Glomerular endothelial cell (primary cell): ENCODE results near the gene ASTN2. TPM values are rescaled to one million over a fixed set of nuclear protein-coding genes. Genes with fewer than 3 reads are reported as not detected.

Experiments used
- DNase-seq: peaks from one replicate; pipeline ENCODE4 v3.0.0-alpha.2; 2011; ENCODE audit warnings: low read depth, low spot score; ENCODE audit errors: extremely low read depth
- total RNA-seq: library from RNA; depleted of rRNA; stranded (reverse); fragments of >200 nt; gene quantifications from 2 replicates; pipeline ENCODE4 v1.2.3, GENCODE V29; 2015

Gene ASTN2
- total RNA-seq, 1 donor from 2014 or later = 3.8 TPM

DNA sequence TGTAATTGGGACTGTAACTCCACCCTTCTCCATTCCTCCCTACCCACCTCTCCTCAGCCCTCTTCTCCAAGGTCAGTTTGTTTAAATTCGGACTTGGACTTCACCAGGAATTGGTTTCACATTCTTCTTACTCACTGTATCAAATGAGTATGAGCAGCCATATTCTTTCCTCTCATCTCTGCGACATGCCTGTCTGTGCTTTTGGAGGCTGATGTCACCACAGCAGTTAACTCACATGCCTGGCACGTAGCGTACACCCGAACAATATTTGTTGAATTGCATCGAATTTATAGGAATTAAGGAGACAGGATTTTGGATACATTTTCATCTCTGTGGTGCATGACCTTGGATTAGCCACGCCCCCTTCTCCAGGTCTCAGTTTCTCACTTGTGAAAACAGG lies 291.1 kb downstream of the ASTN2 start:
- DNase-seq = no peak

DNA sequence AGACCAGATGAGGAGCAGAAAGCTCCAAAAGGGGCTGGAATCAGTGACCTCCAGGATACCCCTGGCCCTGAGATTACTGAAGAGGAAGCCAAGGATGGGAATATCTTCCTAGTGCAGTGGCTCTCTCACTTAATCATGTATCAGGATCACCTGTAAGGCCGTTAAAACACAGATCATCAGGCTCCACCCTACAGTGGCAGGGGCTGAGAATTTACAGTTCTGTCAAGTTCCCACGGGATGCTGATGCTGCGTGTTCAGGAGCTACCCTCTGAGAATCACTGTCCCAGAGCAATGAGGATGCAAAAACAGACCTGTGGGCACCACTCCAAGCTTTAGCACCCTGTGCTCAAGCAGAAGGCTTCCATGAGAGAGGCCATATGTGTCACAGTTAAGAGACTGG lies 291.9 kb downstream of the ASTN2 start:
- DNase-seq = no peak

DNA sequence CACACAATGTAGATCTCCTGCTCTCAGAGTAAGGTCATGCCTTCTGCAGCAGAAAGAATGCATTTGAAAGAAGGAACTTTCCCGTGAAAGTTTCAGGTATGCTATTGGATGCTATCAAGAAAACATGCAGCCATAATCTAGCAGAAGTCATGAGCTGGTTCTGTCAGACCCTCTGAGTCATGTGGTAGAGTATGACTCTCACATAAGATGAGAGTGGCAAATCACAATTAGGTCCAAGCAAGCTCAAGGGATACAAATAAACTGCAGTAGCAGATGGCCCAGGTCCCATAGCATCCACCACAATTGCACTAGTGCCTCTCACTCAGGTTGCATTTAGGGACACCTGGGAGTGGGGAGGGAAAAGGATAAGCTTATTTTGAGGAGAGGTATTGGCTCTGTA lies 292.8 kb downstream of the ASTN2 start:
- no peak for DNase-seq

DNA sequence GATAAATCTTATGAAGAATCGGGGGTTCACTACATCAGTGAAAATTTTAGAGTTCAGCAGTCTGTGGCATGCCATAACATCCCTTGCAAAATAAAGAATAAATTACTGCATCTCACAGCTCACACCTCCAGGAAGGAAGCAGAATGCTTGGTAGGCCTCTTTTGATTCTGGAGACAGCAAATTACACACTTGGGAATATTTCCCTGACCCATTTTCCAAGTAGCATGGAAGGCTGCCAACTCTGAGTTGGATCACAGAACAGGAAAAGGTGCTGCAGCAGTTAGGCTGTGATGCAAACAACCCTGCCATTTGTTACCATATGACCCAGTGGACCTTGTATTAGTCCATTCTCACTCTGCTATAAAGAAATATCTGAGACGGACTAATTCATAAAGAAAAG lies 293.5 kb downstream of the ASTN2 start:
- DNase-seq = no peak

DNA sequence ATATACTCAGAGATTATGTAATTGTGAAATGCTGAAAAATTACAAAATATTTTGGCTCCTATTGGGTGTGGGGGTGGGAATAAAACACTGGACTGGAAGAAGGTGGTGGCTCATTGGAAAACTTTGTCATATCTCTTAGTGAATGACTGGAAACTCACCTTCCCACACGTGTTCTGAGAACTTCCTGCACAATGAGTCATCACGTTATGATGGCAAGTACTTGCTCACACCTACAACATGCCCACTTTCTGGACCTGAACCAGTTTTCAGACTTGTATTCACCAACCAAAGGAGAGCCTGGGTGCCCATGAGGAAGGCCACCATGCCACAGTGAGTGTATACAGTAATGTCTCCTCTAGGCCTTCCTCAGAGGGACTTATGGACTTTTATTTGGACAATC lies 294.8 kb downstream of the ASTN2 start:
- DNase-seq = no peak

DNA sequence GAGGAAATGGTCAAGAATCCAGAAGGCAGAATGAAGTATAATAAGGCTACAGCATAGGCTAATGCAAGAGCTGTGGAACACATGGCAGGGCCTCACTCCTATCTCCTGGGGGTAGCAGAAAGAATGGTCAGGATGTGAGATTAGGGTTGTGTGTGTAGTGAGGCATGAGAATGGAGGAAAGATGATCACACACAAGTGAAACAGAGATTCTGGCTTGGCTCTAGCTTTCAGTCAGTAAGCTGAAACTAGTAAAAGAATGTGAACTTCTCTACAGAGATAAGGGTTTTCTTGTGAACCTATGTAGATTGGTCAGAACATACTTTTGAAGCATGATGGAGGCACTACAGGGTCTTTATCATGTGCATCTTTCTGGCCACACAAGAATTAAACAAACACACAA lies 298.8 kb downstream of the ASTN2 start:
- DNase-seq = no peak

DNA sequence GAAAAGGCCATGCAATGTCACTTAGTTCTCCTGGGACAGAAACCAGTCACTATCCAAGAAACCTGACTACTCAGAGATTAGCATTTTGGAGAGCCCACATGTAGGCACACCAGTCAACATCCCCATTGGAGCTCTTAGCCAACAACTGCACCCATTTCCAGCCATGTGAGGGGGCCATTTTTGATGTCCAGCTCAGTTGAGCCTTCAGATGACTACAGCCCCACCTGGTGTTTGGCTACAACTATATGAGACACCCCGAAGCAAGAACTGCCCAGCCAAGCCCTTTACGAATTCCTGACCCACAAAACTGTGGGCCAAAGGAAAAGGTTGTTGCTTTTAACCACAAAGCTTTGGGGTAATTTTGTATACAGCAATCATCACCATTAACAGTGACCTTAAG lies 300.1 kb downstream of the ASTN2 start:
- DNase-seq = no peak

DNA sequence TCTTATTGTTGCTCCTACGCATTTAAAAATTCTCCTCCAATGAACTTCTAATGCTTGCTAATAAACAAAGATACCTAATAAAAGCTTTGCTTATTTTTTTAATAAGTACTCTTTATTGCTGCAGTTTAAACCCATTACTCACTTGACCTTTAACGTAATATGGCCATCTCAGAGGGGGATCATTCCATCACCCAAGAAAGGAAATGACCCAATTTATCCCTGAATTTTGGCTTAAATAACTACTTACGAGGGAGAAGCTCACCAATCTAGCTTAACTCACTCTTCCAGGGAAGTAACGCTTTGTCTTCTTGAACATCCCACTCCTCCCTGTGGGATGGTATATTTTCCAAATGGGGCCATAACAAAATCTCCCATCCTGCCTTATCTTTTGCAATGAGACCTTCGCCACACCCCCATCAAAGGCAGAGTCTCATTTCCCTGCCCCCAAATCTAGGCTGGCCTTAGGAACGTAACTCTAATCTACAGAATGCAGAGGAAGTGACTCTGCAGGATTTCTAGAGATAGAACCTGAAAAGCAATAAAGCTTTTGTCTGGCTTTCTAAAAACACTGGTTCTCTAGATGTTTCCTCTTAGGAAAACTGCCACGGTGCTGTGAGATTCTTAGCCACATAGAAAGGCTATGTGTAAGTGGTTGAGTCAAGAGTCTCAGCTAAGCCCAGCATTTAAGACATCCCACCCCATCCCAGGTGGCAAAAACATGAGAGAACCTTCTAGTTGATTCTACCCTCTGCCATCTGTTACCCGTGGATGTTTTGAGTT lies 310.0 kb downstream of the ASTN2 start:
- DNase-seq = no peak

DNA sequence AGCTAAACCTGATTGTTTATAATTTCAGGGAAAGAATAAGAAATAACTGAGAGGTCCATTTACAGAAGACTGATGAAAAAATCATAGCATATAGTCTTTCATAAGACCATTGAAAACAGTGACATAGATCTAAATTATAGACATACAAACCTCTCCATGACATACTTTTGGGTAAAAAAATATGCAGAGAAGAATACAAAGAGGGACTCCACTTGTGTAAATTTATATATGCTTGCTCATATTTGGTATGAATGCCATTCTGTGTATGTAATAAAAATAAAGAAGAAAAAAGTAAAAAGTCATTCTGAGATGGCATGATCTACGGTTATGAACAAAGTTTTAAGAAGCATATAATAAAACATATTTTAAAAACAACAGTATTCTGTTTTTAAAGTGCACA lies 310.7 kb downstream of the ASTN2 start:
- DNase-seq = no peak

DNA sequence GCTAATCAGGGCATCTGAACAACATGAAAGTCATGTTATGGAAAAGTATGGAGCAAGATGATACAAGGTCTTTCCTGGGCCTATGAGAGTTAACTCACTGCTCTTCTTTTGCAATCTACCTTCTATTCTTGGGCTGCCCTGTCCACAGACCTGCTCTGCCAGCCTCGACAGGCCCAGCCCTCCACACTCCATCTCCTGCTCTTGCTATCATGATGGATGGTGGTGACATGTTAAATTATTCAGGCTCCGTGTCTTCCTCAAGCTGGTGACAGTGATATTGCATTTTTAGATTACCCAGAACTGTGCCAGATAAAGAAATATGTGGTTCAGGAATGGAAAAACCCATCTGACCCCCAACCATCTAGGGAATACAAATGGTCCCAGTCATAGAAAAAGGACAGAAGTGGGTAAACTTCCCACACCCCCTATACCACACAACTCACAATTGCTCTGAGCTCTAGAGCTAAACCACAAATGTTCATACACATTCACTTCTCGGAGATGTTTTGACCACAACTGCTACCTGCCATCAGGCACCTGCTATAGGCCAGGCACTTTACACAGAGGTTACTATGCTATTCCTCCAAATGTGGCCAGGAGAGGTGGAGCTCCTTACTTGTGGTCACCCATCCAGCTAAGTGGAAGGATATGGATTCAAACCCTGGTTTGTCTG lies 311.3 kb downstream of the ASTN2 start:
- DNase-seq = no peak

DNA sequence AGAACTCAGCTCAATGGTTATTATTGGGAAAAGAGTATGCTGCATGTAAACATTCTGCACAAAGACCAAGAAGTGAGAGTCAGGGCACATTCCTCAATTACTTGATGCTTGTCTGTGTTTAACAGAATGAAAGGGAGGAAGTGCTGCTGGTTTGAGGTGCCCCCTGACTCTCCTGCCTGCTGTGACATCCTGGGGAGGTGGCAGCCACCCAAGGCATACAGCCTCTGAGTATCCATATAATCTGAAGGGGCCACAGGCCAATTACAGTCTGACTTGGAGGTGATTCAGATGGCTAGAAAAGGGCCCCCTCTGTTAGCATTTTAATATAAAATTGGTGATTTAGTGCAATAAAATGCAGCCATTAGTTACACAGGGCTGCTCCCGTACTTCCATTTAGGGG lies 313.8 kb downstream of the ASTN2 start:
- no peak for DNase-seq

DNA sequence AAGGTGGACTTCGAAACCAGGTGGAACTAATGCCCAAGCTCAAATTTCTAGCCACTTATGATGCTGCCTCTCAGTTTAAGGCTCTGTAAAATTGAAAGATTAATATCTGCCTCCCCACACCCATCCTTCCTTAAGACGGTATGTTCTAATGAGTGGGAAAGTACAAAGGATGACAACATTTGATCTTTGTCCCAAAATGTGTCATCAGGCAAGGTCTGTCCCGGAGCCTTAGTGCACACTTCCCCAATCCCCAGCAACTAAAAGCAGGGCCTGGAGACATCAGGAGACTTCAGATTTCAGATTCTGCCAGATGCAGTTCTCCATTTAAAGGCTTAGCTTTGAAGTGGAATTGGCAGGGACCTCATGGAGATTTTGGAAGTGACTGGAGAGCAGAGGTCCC lies 316.5 kb downstream of the ASTN2 start:
- no peak for DNase-seq

DNA sequence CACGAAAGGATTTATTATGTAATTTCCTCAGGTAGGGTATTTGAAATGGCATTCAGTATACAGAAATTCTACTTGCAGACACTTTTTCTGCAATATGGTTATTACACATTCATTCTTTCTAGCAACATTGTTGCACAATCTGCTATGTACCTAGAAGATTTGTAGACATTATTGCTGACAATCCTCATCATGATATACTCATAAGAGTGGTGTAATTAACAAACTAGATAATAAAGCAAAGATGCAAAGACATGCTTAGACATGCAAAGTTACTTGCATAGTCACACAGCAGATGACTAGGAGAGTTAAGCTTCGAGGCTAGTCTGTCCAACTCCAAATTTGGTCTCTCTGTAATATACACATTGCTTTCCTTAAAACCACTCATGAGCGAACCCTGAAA lies 317.1 kb downstream of the ASTN2 start:
- no peak for DNase-seq

DNA sequence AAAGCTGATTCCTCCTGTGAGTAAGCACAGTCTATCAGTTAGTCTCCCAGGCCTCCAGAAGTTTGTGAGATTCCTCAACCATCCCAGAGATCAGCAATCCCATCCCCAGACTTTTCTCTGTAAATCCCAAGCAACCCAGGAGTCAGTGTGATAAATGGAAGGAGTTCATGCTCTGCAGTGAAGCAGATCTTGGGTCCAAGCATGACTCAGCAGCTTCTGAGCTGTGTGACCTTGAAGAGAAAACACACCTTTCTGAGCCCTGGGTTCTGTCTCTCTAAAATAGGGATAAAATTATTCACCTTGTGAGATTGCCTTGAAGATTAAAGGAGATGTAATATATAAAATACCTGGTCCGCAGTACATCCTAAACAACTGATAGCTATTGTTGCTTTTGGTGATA lies 318.7 kb downstream of the ASTN2 start:
- DNase-seq = no peak

DNA sequence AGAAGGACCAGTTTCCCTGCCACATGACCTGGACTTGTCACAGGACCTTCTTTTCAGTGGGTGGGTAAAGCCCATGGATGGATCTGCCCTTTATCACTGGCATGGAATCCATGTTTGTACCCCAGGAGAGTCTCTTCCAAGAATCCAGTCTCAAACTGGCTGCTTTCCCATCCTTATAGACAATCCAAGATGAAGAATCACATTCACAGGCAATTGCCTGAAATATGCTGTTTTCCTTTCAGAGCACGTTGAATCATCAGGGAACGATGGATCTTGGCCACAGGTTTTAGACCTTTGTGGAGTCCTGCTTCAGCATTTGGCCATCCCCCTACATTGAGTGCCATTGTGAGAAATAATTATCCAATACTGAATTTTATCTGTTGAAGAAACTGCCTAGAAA lies 319.8 kb downstream of the ASTN2 start:
- no peak for DNase-seq

DNA sequence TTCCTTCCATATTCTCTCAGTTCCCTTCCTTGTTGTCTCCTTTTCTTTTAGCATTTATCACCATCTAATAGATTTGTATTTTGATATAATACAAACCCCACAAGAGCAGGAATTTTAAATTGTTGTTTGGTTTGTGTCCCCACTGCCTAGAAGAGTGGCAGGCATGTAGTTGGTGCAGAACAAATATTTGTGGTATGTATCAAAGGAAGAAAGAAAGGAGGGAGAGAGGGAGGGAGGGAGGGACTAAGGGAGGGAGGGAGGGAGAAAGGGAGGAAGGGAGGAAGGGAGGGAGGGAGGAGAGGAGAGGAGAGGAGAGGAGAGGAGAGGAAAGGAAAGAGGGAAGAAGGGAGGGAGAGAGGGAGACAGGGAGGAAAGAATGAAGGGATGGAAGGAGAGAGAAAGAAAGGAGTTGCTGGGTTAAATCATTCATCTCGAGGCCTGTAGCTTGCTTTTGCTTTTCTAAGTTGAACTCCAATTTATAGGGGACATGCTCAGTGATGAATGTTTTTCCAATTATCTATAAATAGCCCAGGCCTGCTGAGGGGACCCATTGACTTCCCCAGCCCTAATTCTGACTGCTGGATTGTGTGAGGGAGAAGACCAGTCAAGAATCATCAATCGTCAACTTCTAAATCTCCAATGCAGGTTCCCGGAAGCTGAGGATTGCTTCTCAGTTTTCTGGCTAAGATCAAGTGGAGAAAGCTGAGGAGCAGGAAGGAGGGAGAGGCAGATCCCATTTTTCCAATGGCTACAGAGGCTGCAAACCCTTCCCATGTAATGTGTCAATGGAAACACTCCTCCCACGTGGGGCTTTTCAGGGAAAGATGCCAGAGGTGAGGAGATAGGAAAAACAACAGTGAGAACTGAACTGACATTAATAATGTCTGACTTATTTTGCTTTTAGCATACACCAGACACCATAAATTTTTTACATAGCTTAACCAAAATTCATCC lies 320.7 kb downstream of the ASTN2 start:
- DNase-seq = no peak

DNA sequence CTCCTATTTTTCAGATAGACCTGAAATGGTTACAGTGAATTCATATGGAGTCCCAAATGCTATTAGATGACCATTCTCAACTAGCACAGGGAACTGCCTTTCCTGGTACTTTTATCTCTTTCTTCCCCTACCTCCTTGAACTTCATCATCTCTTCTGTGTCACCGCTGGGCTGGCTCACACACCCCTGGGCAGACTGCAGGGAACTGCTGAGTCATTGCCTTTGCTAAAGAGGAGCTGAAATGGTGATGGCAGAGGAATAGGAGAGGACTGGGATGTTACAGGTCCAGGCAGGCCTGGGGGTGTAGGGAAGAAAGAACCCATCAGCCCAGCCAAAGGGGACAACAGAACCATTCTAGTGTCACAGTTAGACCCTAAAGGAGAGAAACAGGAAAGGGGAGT lies 322.3 kb downstream of the ASTN2 start:
- DNase-seq = no peak

DNA sequence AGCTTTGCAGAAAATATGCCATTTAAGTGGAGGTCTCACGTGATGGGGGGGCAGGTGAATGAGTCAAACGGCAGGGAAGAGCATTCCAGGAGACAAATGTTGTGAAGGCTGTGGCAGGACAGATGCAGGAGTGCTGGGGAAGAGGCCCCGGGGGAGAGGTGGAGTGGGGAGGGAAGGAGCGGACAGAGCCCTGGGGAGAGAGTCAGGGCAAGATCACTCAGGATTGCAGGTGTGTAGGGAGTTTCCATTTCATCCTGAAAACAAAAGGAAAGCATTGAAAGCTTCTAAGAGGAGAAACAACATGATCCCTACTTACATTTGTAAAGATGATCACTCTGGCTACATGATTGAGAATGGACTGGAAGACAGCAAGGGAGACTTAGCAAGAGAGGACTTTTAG lies 323.3 kb downstream of the ASTN2 start:
- no peak for DNase-seq

DNA sequence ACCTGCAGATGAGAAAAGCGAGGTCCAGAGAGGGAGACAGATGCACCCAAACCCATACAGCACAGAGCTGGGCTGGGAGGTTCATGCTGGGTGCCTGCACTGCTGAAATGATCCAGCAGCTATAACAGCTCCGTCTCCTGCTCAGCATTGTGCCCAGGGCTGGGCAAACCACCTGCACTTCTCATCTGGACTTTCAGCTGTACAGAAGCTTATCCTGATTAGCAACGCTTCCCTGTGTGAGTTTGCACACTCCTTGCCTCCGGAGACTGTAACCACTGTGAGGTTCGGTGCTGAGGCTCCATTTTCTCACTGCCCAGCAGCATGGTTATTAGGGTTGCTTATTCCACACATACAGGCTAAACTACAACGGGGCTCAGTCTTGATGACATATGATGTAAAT lies 326.1 kb downstream of the ASTN2 start:
- DNase-seq = no peak

DNA sequence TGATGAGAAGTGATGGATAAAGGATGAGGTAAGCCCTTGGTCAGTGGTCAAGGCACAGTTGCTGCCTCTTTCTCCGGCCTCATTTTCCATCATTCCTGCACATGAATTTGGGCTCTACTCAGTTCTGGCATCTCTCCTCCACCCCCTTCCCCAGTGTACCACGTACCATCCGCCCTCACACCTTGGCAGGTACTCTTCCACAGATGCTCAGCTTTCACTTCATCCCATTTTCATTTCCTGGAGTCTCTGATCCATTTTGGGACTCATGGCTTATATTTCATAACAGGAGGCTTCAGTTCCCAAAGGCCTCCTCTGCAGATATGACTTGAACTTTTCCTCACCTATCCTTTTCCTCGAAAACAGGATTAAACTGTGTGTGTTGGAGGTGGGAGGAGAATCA lies 326.7 kb downstream of the ASTN2 start:
- no peak for DNase-seq

DNA sequence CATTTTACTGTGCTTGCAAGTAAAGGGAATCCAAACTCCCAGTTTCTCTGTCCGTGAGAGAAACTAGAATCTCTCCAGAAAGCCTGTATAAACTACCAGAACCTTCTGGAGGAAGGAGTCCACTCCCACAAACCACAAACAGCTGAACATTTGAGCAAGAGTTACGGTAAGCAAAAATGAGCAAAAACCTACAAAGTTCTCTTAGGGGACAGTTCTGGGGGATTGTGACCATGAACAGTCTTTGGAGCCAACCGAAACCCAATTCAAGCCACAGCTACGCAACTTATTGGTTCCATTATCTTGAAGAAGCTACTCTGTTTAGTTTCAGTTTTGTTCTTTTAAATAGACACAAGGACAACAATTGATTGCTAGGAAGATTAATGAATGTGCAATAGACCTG lies 330.6 kb downstream of the ASTN2 start:
- DNase-seq = no peak

DNA sequence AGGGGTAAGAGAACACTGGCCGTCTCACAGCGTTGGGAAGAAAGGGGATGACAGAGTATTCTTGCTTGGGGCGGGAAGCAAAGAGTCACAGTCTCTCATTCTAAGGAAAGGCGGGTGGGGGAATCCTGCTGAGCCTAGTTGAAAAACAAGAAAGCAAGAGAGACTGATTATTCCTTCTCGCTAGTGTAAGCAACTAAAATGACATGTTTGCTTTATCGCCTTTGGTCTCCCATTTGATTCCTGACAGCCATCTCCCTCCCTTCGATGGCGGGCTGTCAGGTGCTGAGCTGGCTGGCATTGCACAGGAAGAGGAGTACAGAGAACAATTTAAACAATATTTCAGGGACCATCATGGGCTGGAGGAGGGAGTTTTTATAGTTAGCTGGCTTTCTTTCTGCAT lies 331.3 kb downstream of the ASTN2 start:
- DNase-seq = no peak
